HepG2 (cell line): Measurements from ENCODE around the gene CGREF1. TPM values are rescaled to one million over a fixed set of nuclear protein-coding genes. Genes with fewer than 3 reads are reported as not detected.

ENCODE experiments used
- CEBPB ChIP-seq: IDR thresholded peaks from 2 replicates; pipeline ENCODE4 v1.6.1; 2011; ENCODE audit warnings: low read depth, low read length, improper control_type of control experiment, borderline replicate concordance
- DR1 ChIP-seq: sonication (generic); formaldehyde crosslinking; IDR thresholded peaks from 2 replicates; pipeline ENCODE4 v1.8.0; 2021; ENCODE audit warnings: mild to moderate bottlenecking, missing genetic modification reagents, inconsistent platforms
- GTF3A ChIP-seq: sonication (generic); formaldehyde crosslinking; conservative IDR thresholded peaks from 2 replicates; pipeline ENCODE4 v1.4.0; 2020; ENCODE audit warnings: mild to moderate bottlenecking, missing genetic modification reagents
- GZF1 ChIP-seq: sonication (generic); formaldehyde crosslinking; IDR thresholded peaks from 2 replicates; pipeline ENCODE4 v1.5.1; 2020; ENCODE audit warnings: mild to moderate bottlenecking, missing genetic modification reagents
- HDAC2 ChIP-seq: sonication (generic); formaldehyde crosslinking; IDR thresholded peaks from 2 replicates; pipeline ENCODE4 v1.4.0; 2020; ENCODE audit warnings: missing genetic modification reagents
- HMG20A ChIP-seq: IDR thresholded peaks from 2 replicates; pipeline ENCODE4 v1.6.1; 2016; ENCODE audit warnings: borderline replicate concordance
- HNF4A ChIP-seq: sonication (generic); formaldehyde crosslinking; IDR thresholded peaks from 2 replicates; pipeline ENCODE4 v1.4.0; 2020; ENCODE audit warnings: missing genetic modification reagents
- ISL2 ChIP-seq: sonication (generic); formaldehyde crosslinking; IDR thresholded peaks from 2 replicates; pipeline ENCODE4 v1.5.0; 2020; ENCODE audit warnings: missing genetic modification reagents
- MEIS2 ChIP-seq: sonication (generic); formaldehyde crosslinking; IDR thresholded peaks from 2 replicates; pipeline ENCODE4 v1.9.0; 2021; ENCODE audit warnings: mild to moderate bottlenecking, missing genetic modification reagents
- MTA3 ChIP-seq: sonication (generic); formaldehyde crosslinking; IDR thresholded peaks from 2 replicates; pipeline ENCODE4 v1.4.0; 2020; ENCODE audit warnings: missing genetic modification reagents
- MXD4 ChIP-seq: IDR thresholded peaks from 2 replicates; pipeline ENCODE4 v1.6.1; 2016; ENCODE audit warnings: mild to moderate bottlenecking, missing biosample characterization, missing genetic modification reagents
- NCOR1 ChIP-seq: fragments of 200-600 bp; sonication (generic); IDR thresholded peaks from 2 replicates; pipeline ENCODE4 v1.7.0; 2017; ENCODE audit warnings: antibody characterized with exemption, low read length, borderline replicate concordance
- NR2C2 ChIP-seq: sonication (generic); formaldehyde crosslinking; IDR thresholded peaks from 2 replicates; pipeline ENCODE4 v1.4.0; 2020; ENCODE audit warnings: missing genetic modification reagents, mild to moderate bottlenecking, moderate library complexity, borderline replicate concordance
- PLRG1 ChIP-seq: fragments of 450-650 bp; conservative IDR thresholded peaks from 2 replicates; pipeline ENCODE4 v1.6.1; 2016
- RXRB ChIP-seq: IDR thresholded peaks from 2 replicates; pipeline ENCODE4 v1.6.1; 2016; ENCODE audit warnings: borderline replicate concordance, missing genetic modification reagents, missing compliant biosample characterization
- TAF15 ChIP-seq: fragments of 200-400 bp; formaldehyde crosslinking; IDR thresholded peaks from one replicate; pipeline ENCODE4 v1.6.1; 2018; ENCODE audit warnings: mild to moderate bottlenecking, low read depth, low read length; ENCODE audit not compliant: poor library complexity, severe bottlenecking
- ZC3H4 ChIP-seq: sonication (generic); formaldehyde crosslinking; IDR thresholded peaks from 2 replicates; pipeline ENCODE4 v1.4.0; 2020; ENCODE audit warnings: missing genetic modification reagents, borderline replicate concordance
- ZFP1 ChIP-seq: IDR thresholded peaks from 2 replicates; pipeline ENCODE4 v1.6.1; 2016
- ZFP41 ChIP-seq: sonication (generic); formaldehyde crosslinking; IDR thresholded peaks from 2 replicates; pipeline ENCODE4 v1.4.0; 2020; ENCODE audit warnings: mild to moderate bottlenecking, missing genetic modification reagents, borderline replicate concordance
- ZFYVE20 ChIP-seq: sonication (generic); formaldehyde crosslinking; IDR thresholded peaks from 2 replicates; pipeline ENCODE4 v1.8.0; 2023; ENCODE audit warnings: low read depth, mild to moderate bottlenecking, moderate library complexity, missing genetic modification reagents, borderline replicate concordance
- ZNF235 ChIP-seq: sonication (generic); formaldehyde crosslinking; IDR thresholded peaks from 2 replicates; pipeline ENCODE4 v1.8.1; 2023; ENCODE audit warnings: mild to moderate bottlenecking, missing genetic modification reagents, borderline replicate concordance
- ZNF607 ChIP-seq: sonication (generic); formaldehyde crosslinking; IDR thresholded peaks from 2 replicates; pipeline ENCODE4 v1.5.1; 2020; ENCODE audit warnings: missing genetic modification reagents, mild to moderate bottlenecking, borderline replicate concordance
- ZNF782 ChIP-seq: sonication (generic); formaldehyde crosslinking; IDR thresholded peaks from 2 replicates; pipeline ENCODE4 v1.4.0; 2020; ENCODE audit warnings: missing genetic modification reagents, mild to moderate bottlenecking, borderline replicate concordance
- ZNF878 ChIP-seq: sonication (generic); formaldehyde crosslinking; IDR thresholded peaks from 2 replicates; pipeline ENCODE4 v1.8.1; 2023; ENCODE audit warnings: mild to moderate bottlenecking, missing genetic modification reagents, moderate library complexity
- ZZZ3 ChIP-seq: sonication (generic); formaldehyde crosslinking; IDR thresholded peaks from 2 replicates; pipeline ENCODE4 v1.4.0; 2020; ENCODE audit warnings: missing genetic modification reagents, mild to moderate bottlenecking, borderline replicate concordance
- polyA plus RNA-seq, 8 experiments: library from polyadenylated mRNA; depleted of rRNA in 3 of 8; stranded (reverse) in 7 of 8; unstranded in 1 of 8; fragments of >200 nt; fragmentation: Illumina TruSeq in 4 of 8; extraction: Trizol in 4 of 8; gene quantifications; 2 replicates each; pipeline versions ENCODE4 v1.2.1 to v1.2.3, GENCODE V29; 2011 to 2016; ENCODE audit warnings: low read depth in 4 of 8, missing spikeins in 1 of 8, mixed read lengths in 1 of 8; ENCODE audit not compliant: insufficient read depth in 1 of 8
- total RNA-seq, 5 experiments: library from RNA; depleted of rRNA; stranded (reverse); fragments of >200 nt; fragmentation: Illumina TruSeq; extraction: Trizol; gene quantifications; 2 replicates each; pipeline ENCODE4 v1.2.3, GENCODE V29; 2016; ENCODE audit warnings: low read depth in 1 of 5
- TF ChIP-seq, protein P1 (sequence below), 2 experiments: IDR thresholded peaks; 2 replicates each; pipeline ENCODE4 v1.6.1; 2011 to 2012; ENCODE audit warnings: low read length in 2 of 2, borderline replicate concordance in 1 of 2, low read depth in 1 of 2, mild to moderate bottlenecking in 1 of 2, moderate library complexity in 1 of 2

CGREF1 gene
- total and polyA plus RNA-seq, 2 of the 13 experiments (the other 11 are each of a cell fraction or from before 2014, with no cell fraction given), result 13.9 to 23.4 TPM

- no peak for TF ChIP-seq ZNF235 (CRISPR knock-in tag)
- TF ChIP-seq NCOR1, result peak; percentile 56; the same call in 1 of the 2 replicates
- TF ChIP-seq ZNF878 (CRISPR knock-in tag), result no peak
- TF ChIP-seq ZFP41 (CRISPR knock-in tag), result no peak
- TF ChIP-seq GTF3A (CRISPR knock-in tag), result no peak
- TF ChIP-seq MTA3 (CRISPR knock-in tag), result no peak
- no peak for TF ChIP-seq TAF15
- TF ChIP-seq NR2C2 (CRISPR knock-in tag), result no peak
- 0 out of 2 replicates have a peak, but pooled peaks have one; percentile 45 for TF ChIP-seq ZNF607
- TF ChIP-seq HMG20A, result peak; percentile 23
- TF ChIP-seq ZNF782, result no peak
- no peak for TF ChIP-seq ZC3H4 (CRISPR knock-in tag)
- TF ChIP-seq ISL2 (CRISPR knock-in tag), result no peak
- TF ChIP-seq ZFP1 (CRISPR knock-in tag), result no peak
- TF ChIP-seq PLRG1, result no peak
- TF ChIP-seq HNF4A (CRISPR knock-in tag), result peak; percentile 89
- no peak for TF ChIP-seq GZF1 (CRISPR knock-in tag)
- no peak for TF ChIP-seq HDAC2
- no peak for TF ChIP-seq MXD4 (CRISPR knock-in tag)
- TF ChIP-seq ZZZ3 (CRISPR knock-in tag), result no peak
- peak; percentile 40; the same call in 1 of the 2 replicates for TF ChIP-seq CEBPB
- TF ChIP-seq MEIS2 (CRISPR knock-in tag), result no peak
- TF ChIP-seq ZFYVE20 (CRISPR knock-in tag), result no peak
- no peak for TF ChIP-seq RXRB (CRISPR knock-in tag)
- TF ChIP-seq, protein P1, sequence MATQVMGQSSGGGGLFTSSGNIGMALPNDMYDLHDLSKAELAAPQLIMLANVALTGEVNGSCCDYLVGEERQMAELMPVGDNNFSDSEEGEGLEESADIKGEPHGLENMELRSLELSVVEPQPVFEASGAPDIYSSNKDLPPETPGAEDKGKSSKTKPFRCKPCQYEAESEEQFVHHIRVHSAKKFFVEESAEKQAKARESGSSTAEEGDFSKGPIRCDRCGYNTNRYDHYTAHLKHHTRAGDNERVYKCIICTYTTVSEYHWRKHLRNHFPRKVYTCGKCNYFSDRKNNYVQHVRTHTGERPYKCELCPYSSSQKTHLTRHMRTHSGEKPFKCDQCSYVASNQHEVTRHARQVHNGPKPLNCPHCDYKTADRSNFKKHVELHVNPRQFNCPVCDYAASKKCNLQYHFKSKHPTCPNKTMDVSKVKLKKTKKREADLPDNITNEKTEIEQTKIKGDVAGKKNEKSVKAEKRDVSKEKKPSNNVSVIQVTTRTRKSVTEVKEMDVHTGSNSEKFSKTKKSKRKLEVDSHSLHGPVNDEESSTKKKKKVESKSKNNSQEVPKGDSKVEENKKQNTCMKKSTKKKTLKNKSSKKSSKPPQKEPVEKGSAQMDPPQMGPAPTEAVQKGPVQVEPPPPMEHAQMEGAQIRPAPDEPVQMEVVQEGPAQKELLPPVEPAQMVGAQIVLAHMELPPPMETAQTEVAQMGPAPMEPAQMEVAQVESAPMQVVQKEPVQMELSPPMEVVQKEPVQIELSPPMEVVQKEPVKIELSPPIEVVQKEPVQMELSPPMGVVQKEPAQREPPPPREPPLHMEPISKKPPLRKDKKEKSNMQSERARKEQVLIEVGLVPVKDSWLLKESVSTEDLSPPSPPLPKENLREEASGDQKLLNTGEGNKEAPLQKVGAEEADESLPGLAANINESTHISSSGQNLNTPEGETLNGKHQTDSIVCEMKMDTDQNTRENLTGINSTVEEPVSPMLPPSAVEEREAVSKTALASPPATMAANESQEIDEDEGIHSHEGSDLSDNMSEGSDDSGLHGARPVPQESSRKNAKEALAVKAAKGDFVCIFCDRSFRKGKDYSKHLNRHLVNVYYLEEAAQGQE (IDR thresholded peaks at IDR 0.05; ENCODE audit: borderline replicate concordance in 1 of 2, low read depth in 1 of 2, low read length in 2 of 2), result no peak
- no peak for TF ChIP-seq DR1 (CRISPR knock-in tag)
These were observed 7.4 kb upstream of the CGREF1 start (continued) for GRCh38 chr2:27126252-27126710.
